HG03378 (cell line): ENCODE data around the gene SLAMF7.
"Not testable (repeated sequence)": the region's sequence is repeated elsewhere in the genome, so short reads cannot be mapped to it uniquely, and the experiment has no call there.

Experiments used
- ATAC-seq: cut with Tn5 transposase; IDR thresholded peaks from one replicate; pipeline ENCODE4 v1.9.1; 2021; ENCODE audit warnings: mild to moderate bottlenecking, moderate library complexity; ENCODE audit not compliant: unreplicated experiment

The SLAMF7 gene

GRCh38 chr1:160772331-160772730 is 33.3 kb downstream of the SLAMF7 start:
- ATAC-seq, result no peak

GRCh38 chr1:160773093-160773492 is 34.0 kb downstream of the SLAMF7 start:
- no peak for ATAC-seq

GRCh38 chr1:160774886-160775719 is 36.1 kb downstream of the SLAMF7 start:
- ATAC-seq, result no peak

- ATAC-seq, result no peak
Observed at GRCh38 chr1:160776178-160776577, 37.1 kb downstream of the SLAMF7 start.

- ATAC-seq, result no peak
Observed at GRCh38 chr1:160777486-160778089, 38.5 kb downstream of the SLAMF7 start.

DNA sequence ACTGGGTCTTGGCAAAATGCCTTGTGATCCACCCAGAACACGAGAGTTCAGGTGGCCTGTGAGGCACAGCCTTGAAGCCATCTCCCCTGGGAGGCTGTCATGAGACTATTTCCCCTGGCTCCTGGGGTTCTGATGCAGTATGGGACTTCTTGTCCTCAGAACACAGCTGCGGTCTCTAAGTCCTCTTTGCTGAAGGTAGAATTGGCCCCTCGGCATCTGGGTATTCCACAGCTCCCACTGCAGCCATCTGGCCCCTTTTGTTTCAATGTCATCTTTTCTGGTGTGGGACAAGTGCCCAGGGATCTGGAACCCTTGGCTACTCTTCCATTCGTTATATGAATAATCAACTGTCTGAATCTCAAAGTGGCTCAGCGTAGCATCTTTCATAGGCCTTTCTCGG is 39.9 kb downstream of the SLAMF7 start:
- no peak for ATAC-seq

DNA sequence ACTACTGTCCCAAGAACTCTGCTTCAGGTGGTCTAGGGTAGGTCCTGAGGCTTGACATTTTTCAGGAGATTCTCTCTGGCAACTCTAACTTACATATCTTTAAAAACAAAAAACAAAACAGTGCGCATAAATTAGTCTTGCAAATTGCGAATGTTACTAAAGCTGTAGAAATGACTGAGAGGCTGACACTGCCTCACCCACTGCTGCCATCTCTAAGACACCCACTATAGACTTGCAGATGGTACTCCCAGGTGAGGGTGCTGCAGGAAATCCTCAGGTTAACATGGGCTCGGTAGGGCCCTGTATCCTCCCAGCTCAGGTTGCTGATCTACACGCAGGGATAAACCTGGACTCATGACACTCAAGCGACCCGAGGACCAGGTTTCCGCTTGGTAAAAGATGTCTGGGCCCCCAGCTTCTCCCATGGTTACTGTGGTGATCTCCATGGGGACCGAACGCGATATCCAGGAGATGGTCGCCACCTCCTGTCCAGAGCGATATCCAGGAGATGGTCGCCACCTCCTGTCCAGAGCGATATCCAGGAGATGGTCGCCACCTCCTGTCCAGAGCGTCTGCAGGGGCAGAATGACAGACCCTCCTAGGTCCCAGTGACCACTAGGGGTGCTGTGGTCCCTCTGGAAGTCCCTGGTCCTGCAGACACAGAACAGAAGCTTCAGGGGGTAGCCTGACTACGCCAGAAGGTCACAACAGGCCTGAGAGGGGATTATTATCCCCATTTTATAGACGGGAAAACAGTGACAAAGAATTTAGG is 40.8 kb downstream of the SLAMF7 start:
- ATAC-seq, result no peak

DNA sequence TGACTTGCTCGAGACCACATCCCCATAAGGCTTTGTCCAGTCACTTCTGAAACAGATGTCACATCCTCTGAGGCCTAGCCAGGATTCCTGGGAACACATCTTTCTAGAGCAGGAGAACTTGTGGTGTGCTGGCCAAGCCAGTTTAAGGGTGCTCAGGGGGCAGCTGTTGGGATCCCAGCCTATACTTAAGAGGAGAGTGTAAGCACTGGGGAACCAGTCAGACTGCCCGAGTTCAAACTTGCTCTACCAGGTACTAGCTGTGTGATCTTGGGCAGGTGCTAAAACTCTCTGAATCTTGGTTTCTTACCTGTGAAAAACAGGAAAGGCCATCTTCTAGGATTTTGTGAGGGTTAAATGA is 41.3 kb downstream of the SLAMF7 start:
- no peak for ATAC-seq

- ATAC-seq, result no peak
Observed at GRCh38 chr1:160781186-160781766, 42.2 kb downstream of the SLAMF7 start.

GRCh38 chr1:160781914-160782689 is 43.1 kb downstream of the SLAMF7 start:
- peak; percentile 86 for ATAC-seq

GRCh38 chr1:160782988-160783765 is 44.1 kb downstream of the SLAMF7 start:
- not testable (repeated sequence) for ATAC-seq

GRCh38 chr1:160789051-160789701 is 50.1 kb downstream of the SLAMF7 start:
- ATAC-seq, result peak; percentile 7

DNA sequence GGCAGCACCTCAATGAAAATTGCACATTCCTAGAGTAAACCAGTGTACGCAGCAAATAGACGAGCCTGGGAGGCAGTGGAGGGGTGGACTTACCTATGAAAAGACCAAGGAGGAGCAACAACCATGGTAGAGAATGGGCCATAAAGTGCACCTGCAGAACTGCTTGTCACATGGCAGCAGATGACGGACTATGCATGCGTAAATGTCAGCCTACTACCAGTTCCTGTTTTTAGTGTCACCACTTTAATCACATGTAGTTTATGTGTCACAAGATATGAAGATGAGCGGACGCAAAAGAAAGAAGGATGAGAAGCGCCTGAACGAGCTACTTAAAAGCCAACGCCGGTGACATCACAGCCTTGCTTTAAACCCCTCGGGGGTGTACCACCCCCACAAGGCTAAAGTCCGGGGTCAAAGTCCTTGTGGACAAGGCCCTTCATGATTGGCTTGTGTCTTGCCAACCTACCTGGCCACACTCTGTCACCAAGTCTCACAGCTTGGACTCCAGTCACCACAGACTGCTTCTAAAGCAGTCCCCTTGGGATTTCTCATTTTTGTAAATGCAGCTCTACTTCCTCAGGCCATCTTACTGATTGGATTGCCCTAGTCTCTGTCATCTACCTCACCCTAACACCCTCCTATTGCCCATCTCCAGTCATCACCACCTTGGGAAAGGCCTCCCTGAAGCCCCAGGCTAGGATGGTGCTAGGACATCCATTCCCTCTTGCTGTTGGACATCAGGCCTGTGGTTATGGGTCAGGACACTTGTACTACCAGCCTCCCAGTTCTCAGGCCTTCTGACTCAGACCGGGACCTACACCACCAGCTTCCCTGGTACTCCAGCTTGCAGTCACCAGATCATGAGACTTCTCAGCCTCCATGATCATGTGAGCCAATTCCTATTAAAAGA is 50.9 kb downstream of the SLAMF7 start:
- peak; percentile 89 for ATAC-seq

GRCh38 chr1:160794376-160794775 is 55.3 kb downstream of the SLAMF7 start:
- no peak for ATAC-seq

DNA sequence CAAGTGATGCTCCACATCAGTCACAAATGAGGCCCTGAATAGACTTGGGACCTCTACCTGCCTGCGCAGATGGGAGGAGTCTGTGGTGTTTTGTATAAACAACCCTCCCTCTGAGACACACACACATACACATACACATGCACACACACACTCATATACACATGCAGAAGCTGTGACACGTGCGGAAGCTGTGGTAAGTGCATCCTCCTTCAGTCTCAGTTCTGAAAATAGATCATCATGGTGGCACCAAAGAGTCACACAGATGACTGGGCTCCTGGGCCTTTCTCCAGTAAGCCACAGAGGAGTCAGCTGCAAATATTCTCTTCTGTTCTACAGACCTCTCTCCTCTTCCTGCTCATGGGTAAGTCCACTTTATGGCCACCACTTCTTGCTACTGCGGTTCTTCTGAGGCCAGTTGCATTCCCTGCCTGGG is 56.9 kb downstream of the SLAMF7 start, which contains the start of gene LY9:
Gene LY9 (plus strand): TSS at position 224 of the 433 bp plus-strand sequence. CDS start 14 bp downstream, at position 238.
- ATAC-seq, result peak; percentile 77

GRCh38 chr1:160797271-160797709 is 58.2 kb downstream of the SLAMF7 start:
- no peak for ATAC-seq

DNA sequence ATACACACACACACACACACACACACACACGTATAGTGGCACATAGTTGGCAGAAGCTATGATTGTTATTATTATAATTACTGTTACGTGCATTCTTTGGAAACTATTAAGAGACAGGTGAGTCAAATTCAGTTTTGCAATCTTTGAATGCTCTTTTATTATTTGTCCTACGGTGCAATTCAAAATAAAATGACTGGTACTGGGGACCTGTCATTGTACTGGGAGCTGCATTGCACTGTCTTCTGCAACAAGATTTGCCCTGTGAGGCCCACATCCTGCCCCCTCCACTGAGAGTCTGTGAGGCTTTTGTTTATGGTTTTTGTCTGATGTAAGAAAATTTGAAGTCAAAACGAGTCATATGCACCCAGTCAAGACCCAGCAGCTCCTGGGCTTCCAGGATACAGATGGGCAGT is 58.8 kb downstream of the SLAMF7 start:
- no peak for ATAC-seq

DNA sequence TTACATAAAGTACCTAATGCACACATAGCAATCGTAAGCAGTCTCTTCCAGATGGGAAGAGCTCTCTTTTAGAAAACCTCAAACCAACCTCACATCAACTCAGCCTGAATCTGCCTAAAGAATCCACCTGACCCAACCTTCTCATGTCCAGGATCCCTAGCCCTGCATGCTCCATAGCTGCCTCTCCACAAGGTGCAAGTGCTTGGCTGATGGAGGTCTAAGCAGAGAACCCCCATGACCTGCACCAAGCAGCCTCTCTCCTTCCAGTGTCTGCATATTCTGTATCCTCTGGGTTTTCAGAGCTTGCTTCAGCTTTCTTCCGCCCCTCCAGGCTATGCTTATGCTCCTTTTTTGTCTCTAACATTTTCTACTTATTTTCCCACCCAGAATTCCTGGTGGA is 59.4 kb downstream of the SLAMF7 start:
- no peak for ATAC-seq
